Kidney (tissue), 14 donors: ENCODE data around the gene STUB1. TPM values are rescaled to one million over a fixed set of nuclear protein-coding genes. Genes with fewer than 3 reads are reported as not detected.

Source experiments
- DNase-seq, 5 donors: peaks; one replicate each; pipeline ENCODE4 v3.0.0-alpha.2; 2013 to 2020
- FAIRE-seq: peaks from 2 replicates; lab custom pipeline; 2012; peaks lifted over from hg19 to GRCh38; lab: Jason Lieb, UNC
- H3K27ac ChIP-seq, 2 donors: one replicate each; pipeline ENCODE4 v1.7.0; 2013; ENCODE audit warnings: low read depth in 2 of 2, low read length in 2 of 2, inconsistent platforms in 1 of 2
- H3K27me3 ChIP-seq: one replicate; pipeline ENCODE4 v1.7.1; 2013; ENCODE audit warnings: low read length, inconsistent platforms; ENCODE audit not compliant: control insufficient read depth, insufficient read depth
- H3K36me3 ChIP-seq, 3 donors: one replicate each; pipeline versions ENCODE4 v1.7.0 to v1.7.1; 2013; ENCODE audit warnings: low read length in 3 of 3, control low read depth in 1 of 3, inconsistent platforms in 1 of 3; ENCODE audit not compliant: insufficient read depth in 3 of 3, control insufficient read depth in 2 of 3
- H3K4me1 ChIP-seq, 3 donors: one replicate each; pipeline versions ENCODE4 v1.7.0 to v1.7.1; 2013; ENCODE audit warnings: low read length in 3 of 3, inconsistent platforms in 1 of 3, low read depth in 1 of 3; ENCODE audit not compliant: control insufficient read depth in 2 of 3, insufficient read depth in 2 of 3
- H3K4me3 ChIP-seq, 3 donors: one replicate each; pipeline versions ENCODE4 v1.7.0 to v1.8.1; 2013; ENCODE audit warnings: low read length in 3 of 3, control low read depth in 1 of 3, inconsistent platforms in 1 of 3
- H3K9ac ChIP-seq, 3 donors: one replicate each; pipeline versions ENCODE4 v1.7.0 to v1.7.1; 2013; ENCODE audit warnings: low read length in 3 of 3, control low read depth in 1 of 3, inconsistent platforms in 1 of 3
- H3K9me3 ChIP-seq, 3 donors: one replicate each; pipeline versions ENCODE4 v1.7.0 to v1.7.1; 2013; ENCODE audit warnings: low read length in 3 of 3, control low read depth in 1 of 3, inconsistent platforms in 1 of 3; ENCODE audit not compliant: control insufficient read depth in 2 of 3, insufficient read depth in 1 of 3
- intact Hi-C: fragments of 100-400 bp; cut with DNase I; formaldehyde crosslinking; loops from one replicate; pipeline ENCODE4 v1.11.1; 2022
- polyA plus RNA-seq: library from polyadenylated mRNA; stranded (reverse); fragments of 350-450 nt; fragmentation: Illumina TruSeq; extraction: RNeasy Lipid Tissue Mini Kit (QIAGEN cat#74804); gene quantifications from one replicate; pipeline ENCODE4 v1.2.3, GENCODE V29; 2014; ENCODE audit warnings: low read depth, low replicate concordance; ENCODE audit not compliant: insufficient read depth
- total RNA-seq: library from RNA; stranded (reverse); fragmentation: NEBNext Ultra II Directional; extraction: Animal tissue kit (Norgen Biotek cat#: 25700); gene quantifications from one replicate; pipeline ENCODE4 v1.2.1, GENCODE V29; 2021
- TF ChIP-seq, protein P1 (sequence below): IDR thresholded peaks from 3 replicates; pipeline ENCODE4 v1.5.1; 2012; ENCODE audit warnings: mild to moderate bottlenecking, moderate library complexity, borderline replicate concordance; ENCODE audit not compliant: insufficient read depth; ENCODE audit errors: extremely low read depth
- donor health status: control.
- donor health status: control.
- donor health status: control.
- donor health status: control.
- donor health status: control.
- donor health status: DM: yes; HTN: yes; CAD: no.
- donor health status: Normal renal cell carcinoma (clear cell type).

STUB1 gene
- total and polyA plus RNA-seq, 2 donors from 2014 or later: 92.9 to 218 TPM

DNA sequence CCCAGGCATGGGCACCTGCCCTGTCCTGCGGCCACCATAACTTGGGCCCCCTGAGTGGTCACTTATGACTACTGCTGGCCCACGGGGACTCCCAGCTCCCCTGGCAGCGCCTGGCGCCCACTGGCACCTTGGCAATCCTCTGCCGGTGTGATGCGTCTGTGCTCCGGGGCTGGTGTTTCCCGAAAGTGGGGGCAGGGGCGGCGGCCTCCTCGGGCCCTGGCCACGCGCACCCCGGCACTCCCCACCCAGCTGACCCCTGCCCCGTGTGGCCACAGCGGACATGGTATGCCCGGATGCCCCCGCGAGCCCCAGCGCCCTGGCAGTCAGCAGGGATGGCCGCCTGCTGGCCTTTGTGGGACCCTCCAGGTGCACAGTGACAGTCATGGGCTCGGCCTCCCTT, 22.7 kb upstream of the STUB1 start:
- TF ChIP-seq, protein P1, sequence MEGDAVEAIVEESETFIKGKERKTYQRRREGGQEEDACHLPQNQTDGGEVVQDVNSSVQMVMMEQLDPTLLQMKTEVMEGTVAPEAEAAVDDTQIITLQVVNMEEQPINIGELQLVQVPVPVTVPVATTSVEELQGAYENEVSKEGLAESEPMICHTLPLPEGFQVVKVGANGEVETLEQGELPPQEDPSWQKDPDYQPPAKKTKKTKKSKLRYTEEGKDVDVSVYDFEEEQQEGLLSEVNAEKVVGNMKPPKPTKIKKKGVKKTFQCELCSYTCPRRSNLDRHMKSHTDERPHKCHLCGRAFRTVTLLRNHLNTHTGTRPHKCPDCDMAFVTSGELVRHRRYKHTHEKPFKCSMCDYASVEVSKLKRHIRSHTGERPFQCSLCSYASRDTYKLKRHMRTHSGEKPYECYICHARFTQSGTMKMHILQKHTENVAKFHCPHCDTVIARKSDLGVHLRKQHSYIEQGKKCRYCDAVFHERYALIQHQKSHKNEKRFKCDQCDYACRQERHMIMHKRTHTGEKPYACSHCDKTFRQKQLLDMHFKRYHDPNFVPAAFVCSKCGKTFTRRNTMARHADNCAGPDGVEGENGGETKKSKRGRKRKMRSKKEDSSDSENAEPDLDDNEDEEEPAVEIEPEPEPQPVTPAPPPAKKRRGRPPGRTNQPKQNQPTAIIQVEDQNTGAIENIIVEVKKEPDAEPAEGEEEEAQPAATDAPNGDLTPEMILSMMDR: no peak
- H3K4me1 ChIP-seq: peaks cover 0 to 10% (median 0%) of the 10 kb centered on the region in 3 donors
- FAIRE-seq (no peak), DNase-seq (no peak)
- no peak overlapping the region for H3K4me3 ChIP-seq
- no peaks in the 10 kb centered on the region for H3K27me3 ChIP-seq
- H3K9ac ChIP-seq: no peak overlapping the region
- intact Hi-C loops: no loop called here
- H3K27ac ChIP-seq: no peak overlapping the region
- no peaks in the 10 kb centered on the region for H3K9me3 ChIP-seq
- no peaks in the 10 kb centered on the region for H3K36me3 ChIP-seq

DNA sequence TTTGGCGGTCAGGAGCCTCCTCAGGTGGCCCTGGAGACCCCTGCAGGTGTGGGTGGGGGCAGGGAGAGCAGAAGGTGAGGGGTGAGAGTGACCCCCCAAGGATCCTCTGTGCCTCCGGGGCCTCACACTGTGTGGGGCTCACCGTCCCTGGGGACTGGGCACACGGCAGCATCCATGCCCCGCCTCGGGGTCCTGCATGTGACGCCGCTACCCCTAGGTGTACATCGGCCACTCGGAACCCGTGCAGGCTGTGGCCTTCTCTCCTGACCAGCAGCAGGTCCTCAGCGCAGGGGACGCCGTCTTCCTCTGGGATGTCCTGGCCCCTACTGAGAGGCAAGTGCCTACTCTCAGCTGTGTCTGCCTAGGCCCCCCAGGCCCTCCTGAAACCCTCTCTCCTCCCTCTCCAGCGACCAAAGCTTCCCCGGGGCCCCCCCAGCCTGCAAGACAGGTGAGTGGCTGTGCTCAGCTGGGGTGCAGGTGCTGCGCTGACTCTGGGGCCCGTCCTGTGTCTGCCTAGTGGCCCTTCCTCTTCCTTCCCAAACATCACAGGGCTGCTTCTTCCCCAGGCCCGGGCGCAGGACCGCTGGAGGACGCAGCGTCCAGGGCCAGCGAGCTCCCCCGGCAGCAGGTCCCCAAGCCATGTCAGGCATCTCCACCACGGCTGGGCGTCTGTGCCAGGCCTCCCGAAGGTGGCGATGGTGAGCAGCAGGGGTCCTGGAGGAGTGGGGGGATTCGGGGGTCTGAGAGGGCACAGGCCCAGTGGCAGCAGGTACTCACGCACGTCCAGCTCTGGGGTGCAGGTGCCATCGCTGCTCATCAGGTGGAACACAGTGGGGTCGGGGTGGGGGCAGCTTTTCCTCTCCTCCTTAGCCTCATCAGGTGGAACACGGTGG, 21.3 kb upstream of the STUB1 start:
- FAIRE-seq (no peak), DNase-seq (no peak)
- H3K27ac ChIP-seq: no peak overlapping the region
- TF ChIP-seq, protein P1: no peak
- intact Hi-C loops: no loop called here
- peaks cover 0 to 10% (median 0%) of the 10 kb centered on the region in 3 donors for H3K4me1 ChIP-seq
- no peak overlapping the region for H3K4me3 ChIP-seq
- no peaks in the 10 kb centered on the region for H3K27me3 ChIP-seq
- H3K36me3 ChIP-seq: no peaks in the 10 kb centered on the region
- no peaks in the 10 kb centered on the region for H3K9me3 ChIP-seq
- no peak overlapping the region for H3K9ac ChIP-seq

DNA sequence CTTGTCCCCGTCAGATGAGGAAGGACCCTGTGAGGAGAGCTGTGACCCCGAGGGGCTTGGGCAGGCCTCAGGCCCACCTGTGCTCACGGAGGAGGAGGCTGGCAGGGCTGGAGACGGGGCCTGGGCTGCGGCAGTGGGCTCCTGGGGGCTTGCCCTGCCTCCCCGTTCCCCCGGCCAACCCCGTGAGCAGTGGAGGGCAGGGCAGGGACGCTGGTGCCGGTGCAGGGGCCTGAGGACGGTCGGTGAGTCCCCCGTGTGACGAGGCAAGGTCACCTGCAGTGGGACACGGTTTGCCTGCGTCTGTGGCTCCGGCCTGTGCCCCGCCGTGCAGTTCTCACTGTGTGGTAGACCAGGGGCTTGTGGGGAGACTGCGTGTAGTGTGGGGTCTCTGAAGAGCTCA, 20.6 kb upstream of the STUB1 start:
- no peak for FAIRE-seq
- Histone ChIP-seq H3K4me3 (no peak overlapping the region), H3K27me3 (no peaks in the 10 kb centered on the region), H3K27ac (no peak overlapping the region), H3K4me1 (peaks cover 0 to 10% (median 0%) of the 10 kb centered on the region in 3 donors), H3K36me3 (no peaks in the 10 kb centered on the region), H3K9ac (no peak overlapping the region), H3K9me3 (no peaks in the 10 kb centered on the region)
- TF ChIP-seq, protein P1: no peak
- DNase-seq: no peak
- intact Hi-C loops: no loop called here
